Astrocyte of the spinal cord (primary cell): ENCODE data around the gene PLXDC1.

Experiments used
- DNase-seq: peaks from one replicate; pipeline ENCODE4 v3.0.0; 2011; ENCODE audit warnings: low read depth, low spot score
- H3K4me3 ChIP-seq: 2 replicates; pipeline ENCODE4 v1.5.1; 2011; ENCODE audit warnings: low read depth, mild to moderate bottlenecking, low read length, moderate library complexity
- in situ Hi-C: cut with HindIII; loops from 2 replicates; pipeline ENCODE4 v1.10.0; 2017; ENCODE audit warnings: low sequenced_read_pairs
- TF ChIP-seq, protein P1 (sequence below): IDR thresholded peaks from 2 replicates; pipeline ENCODE4 v1.5.1; 2012; ENCODE audit warnings: low read depth, mild to moderate bottlenecking, low read length, inconsistent platforms

The PLXDC1 gene

DNA sequence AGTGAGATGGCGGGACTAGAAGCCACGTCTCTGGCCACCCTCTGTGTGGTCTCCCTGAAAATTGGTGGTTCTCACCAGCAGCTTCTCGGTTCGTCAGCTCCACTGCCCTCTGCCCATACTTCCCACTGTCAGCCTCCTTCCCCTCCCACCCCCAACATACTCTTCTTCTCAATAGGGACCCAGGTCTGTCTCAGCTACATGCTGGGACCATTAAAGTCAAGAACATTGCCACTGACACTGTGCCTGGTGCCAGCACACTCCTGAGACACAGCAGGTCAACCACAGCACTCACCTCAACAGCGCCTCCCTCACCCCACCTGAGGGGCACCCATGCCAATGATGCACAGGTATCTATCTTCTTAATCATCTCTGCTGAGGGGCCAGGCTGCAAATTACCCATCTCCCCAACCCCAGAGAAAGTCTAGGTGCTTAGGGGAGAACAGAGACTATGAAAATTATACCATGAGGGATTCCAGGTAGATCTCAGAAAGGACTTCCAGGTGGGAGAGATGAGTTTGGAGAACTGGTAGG lies 1.3 kb downstream of the PLXDC1 start:
- in situ Hi-C loops = no loop called here
- no peak for DNase-seq
- TF ChIP-seq, protein P1, sequence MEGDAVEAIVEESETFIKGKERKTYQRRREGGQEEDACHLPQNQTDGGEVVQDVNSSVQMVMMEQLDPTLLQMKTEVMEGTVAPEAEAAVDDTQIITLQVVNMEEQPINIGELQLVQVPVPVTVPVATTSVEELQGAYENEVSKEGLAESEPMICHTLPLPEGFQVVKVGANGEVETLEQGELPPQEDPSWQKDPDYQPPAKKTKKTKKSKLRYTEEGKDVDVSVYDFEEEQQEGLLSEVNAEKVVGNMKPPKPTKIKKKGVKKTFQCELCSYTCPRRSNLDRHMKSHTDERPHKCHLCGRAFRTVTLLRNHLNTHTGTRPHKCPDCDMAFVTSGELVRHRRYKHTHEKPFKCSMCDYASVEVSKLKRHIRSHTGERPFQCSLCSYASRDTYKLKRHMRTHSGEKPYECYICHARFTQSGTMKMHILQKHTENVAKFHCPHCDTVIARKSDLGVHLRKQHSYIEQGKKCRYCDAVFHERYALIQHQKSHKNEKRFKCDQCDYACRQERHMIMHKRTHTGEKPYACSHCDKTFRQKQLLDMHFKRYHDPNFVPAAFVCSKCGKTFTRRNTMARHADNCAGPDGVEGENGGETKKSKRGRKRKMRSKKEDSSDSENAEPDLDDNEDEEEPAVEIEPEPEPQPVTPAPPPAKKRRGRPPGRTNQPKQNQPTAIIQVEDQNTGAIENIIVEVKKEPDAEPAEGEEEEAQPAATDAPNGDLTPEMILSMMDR = no peak
- H3K4me3 ChIP-seq = no peak overlapping the region

DNA sequence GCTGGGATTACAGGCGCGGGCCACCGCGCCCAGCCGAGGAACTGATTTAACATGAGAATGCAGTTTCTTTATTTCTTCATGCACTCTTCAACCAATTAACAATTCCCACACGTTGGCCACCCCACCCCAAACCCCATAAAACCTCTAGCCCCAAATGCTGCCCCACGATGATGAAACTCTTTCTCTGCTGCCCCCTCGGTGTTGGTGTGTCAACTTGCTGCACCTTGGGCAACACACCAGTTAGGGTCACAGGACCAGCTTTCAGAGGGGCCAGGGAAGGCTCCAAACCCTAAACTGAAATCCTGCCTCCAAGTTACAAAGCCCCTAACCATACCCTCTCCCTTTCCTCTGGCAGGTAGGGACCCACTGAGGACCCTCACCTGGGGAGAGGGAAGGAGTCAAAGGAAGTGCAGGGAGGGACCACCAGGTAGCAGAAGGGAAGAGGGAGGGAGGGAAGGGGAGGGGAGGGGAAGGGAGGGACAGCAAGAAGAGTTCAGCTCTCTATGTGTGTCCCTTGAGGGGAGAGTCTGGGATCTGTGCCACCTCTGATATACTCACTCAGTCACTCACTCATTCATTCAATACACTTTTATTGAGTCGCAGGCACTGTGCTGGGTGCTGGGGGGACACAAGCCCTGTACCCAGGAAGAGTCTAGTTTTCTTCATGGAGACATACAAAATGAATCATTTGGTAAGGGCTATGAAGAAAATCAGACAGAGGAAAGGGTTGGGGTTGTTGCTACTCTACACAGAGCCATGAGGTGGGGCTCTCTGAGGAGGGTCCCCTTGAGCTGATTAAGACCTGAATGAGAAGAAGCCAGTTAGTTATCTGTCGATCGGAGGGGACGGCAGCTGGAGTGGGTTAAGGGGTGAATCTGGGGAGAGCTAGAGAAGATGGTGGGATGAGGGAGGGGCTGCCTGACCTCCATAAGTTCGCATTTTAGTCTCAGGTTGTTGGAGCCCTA lies 3.9 kb downstream of the PLXDC1 start:
- no peak overlapping the region for H3K4me3 ChIP-seq
- DNase-seq = no peak
- in situ Hi-C loops = no loop called here
- TF ChIP-seq, protein P1 = no peak

DNA sequence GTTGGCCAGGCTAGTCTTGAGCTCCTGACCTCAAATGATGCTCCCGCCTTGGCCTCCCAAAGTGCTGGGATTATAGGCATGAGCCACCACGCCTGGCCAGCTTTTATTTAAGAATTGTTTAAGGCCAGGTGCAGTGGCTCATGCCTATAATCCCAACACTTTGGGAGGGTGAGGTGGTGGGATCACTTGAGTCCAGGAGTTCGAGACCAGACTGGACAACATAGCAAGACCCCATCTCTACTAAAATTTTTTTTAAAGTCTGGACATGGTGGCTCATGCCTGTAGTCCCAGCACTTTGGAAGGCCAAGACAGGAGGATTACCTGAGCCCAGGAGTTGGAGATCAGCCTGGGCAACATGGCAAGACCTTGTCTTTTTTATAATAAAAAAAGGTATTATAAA lies 5.2 kb downstream of the PLXDC1 start:
- DNase-seq = no peak
- in situ Hi-C loops = no loop called here
- TF ChIP-seq, protein P1 = no peak
- no peak overlapping the region for H3K4me3 ChIP-seq

DNA sequence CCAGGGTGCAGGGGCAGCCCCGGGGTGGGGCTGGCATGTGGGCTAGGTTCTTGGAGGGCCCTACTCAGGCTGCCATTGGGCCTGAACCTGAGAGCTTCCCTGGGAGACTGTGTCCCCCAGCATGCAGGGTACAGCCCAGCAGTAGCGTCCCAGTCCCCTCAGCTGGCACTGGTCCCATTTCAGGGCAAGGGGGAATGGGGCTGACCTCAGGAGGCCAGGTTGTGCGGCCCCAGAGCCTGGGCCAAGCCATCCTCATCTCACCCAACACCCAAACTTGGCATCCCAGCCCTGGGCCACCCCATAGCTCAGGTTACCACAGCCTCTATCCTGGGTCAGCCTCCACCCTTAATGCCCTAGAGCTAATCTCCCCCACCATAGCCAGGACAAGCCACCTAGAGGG lies 6.3 kb downstream of the PLXDC1 start:
- no peak overlapping the region for H3K4me3 ChIP-seq
- DNase-seq = no peak
- TF ChIP-seq, protein P1 = no peak
- in situ Hi-C loops = no loop called here

DNA sequence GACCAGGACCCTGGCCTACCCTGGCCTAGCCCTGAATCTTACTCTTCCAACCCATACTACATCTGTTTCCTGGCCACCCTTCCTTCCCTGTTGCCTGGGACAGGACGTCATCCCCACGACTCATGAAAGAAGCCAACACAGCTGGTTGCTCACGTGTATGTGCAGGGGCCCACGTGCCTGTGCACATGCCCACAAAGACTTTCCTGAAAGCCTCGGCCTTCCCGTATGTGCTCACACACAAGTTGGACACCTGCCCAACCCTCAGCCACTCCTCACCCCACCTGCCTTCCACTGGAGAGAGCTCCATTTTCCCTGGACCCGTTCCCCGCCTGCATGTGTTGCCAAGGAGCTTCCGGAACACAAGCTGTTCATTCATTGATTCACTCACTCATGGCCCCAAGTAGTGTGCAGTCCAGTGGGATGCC lies 7.0 kb downstream of the PLXDC1 start:
- TF ChIP-seq, protein P1 = no peak
- H3K4me3 ChIP-seq = no peak overlapping the region
- in situ Hi-C loops = no loop called here
- DNase-seq = peak; percentile 85

DNA sequence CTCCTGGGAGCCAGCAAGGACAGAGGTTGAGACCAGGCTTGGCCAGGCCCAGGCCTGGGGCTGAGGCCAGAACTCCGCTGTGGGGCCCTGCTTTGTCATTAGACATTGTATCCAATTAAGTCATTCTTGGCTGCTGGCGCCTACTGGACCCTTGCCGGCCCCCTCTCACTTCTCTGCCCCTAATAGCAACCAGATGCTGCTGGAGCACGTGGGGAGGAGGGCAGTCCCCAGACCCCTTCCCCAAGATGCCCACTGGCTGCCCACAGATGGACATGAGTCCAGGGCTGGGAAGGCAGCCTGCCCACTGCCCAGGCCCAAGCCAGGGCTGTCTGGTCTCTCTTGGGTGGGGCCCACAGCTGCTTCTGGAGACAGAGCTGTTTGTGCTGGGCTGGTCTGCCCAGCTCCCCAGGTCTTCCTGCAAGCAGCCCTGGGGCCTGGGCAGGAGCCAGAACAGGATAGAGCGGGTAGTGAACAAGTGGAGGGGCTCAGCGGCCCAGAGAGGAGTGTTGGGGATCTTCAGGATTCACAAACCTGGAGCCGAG lies 7.8 kb downstream of the PLXDC1 start:
- no peak for DNase-seq
- TF ChIP-seq, protein P1 = no peak
- H3K4me3 ChIP-seq = no peak overlapping the region
- in situ Hi-C loops = no loop called here
